GM11168 (cell line): ENCODE data around the gene AQP5.

Experiments used
- in situ Hi-C: fragments of 300-500 bp; cut with MboI; formaldehyde crosslinking; loops from one replicate; pipeline ENCODE4 v1.12.0; 2022; ENCODE audit warnings: low sequenced_read_pairs; ENCODE audit not compliant: unreplicated experiment

Gene AQP5

DNA sequence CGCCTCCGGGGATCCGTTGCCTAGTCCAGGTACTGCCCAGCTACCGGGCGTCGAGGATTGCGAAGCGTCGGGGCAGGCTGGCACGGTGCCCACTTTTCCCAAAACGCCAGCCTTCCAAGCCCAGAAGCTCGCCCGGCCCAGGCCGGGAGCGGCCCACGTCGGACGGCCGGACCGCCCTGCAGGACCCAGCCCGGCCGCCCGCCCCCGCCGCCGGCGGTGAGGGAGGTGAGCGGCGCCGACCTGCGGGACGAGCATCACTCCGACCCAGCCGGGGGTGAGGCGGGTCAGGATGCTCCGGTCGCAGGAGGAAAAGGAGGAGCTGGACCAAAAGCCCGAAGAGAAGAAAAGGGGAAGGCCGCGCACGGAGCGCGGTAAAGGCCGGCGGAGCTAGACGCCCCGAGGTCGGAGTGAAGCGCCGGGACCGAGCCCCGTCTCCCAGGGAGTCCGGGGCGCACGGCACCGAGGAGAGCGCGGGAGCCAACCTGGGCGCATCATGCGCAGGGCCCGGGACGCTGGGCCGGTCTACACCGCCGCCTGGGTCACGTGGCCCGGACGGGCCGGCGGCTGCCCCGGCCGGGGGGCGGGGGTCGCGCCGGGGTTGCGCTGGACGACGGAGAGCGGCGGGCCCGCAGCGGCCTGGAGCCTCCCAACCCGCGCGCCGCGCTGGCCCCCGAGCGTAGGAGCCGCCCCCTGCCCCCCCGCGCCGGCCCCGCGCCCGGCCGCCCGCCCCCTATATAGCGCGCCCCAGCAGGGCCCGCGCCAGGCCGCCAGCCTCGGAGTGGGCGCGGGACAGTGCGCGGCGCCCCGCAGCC, at the start of gene AQP5:
Gene AQP5, plus strand, starts transcription at position 762 of the 812 bp plus-strand sequence. CDS start 146 bp downstream, outside the sequence.
- in situ Hi-C loops = no loop called here

DNA sequence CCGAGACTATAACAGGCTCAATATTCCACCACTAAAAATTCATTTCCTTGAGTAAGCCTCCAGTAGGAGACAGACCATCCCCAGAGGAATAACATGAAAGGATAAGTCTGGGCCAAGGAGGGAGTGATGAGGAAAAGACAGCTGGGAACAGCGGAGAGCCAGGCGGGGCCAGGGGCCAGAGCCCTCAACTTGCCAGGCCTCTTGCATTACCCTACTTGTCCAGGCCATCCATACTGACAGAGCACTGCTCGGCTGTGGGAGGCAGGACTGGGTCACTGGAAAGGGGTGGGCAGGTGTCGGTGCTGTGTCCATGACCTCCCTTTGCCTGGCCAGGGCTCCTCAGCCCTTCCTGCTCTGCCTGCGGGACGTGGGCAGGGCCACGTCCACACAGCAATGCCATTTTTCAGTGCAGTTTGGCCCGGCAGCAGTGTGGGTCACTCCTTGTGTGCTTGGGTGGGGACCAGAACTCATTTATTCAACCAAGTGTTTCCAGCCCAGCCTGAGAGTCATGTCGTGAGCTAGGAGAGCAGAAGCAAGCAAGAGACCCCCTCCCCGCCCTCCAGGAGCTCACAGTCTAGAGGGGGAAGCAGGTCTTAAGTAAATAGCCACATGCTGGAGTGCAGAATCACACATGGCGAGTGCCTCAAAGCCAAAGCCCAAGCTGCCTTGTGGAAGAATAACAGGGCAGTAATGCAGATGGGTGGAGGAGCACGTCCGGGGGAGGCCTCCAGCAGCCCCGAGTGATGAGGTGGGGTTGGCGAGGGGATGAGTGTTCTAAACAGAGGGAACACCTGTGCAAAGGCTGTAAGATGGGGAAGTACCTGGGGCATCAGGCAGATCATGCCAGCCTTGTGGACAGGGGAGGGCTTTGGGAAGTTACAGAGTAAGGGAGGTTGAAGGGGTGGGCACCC, 49.1 kb upstream of the AQP5 start:
- in situ Hi-C loops = no loop called here

DNA sequence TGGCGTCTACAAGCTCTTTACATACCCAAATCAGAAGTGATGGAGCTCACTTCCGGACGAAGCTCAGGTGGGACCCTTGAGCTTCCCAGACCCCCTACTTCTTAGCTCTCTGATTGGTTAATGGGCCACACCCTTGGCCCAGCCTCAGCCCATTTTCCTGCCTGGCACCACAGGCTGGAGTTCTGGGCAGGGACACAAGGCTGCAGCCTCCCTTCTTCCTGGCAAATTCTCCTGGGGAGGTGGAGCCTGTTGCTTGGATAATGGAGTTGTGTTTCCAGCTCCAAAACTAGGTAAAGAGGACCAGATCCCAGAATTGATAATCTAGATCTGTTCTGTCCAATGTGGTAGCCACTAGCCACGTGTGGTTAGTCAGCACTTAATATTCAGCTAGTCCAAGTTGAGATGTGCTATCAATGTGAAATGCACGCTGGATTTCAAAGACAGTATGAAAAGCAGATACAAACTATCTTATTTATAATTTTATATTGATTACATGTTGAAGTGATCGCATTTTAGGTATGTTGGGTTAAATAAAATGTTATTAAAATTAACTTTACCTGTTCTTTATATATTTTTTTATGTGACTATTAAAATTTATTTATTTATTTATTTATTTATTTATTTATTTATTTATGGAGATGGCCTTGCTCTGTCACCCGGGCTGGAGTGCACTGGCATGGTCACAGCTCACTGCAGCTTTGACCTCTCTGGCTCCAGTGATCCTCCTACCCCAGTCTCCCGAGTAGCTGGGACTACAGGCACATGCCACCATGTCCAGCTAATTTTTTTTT, 45.3 kb upstream of the AQP5 start:
- in situ Hi-C loops = no loop called here

DNA sequence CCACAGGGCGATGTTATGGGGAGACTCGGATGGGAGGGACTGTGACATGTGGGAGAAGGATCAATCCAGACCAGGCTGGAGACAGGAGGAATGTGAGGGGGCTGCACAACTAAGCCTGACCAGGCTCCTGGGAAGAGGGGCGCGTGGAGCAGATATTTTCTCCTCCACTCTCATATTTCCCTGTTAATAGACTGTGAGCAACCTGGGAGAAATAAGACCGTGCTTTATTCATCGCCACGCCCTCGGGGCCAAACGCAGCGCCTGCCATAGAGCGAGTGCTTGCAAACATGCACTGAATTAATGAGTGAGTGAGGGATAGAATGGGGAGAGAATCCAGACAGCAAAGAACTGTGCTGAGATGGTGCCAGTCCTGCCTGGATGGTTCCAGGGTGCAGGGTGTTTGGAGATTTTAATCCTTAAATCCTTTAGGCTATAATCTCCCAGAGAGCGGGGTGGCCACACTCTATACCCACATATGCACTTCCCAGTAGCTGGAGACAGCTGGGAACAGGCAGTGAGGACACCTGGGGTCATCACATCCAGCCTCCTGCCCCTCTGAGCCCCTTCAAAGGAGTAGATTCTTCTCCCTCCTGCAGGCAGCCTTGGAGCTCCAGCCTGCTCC, 44.4 kb upstream of the AQP5 start:
- in situ Hi-C loops = no loop called here

DNA sequence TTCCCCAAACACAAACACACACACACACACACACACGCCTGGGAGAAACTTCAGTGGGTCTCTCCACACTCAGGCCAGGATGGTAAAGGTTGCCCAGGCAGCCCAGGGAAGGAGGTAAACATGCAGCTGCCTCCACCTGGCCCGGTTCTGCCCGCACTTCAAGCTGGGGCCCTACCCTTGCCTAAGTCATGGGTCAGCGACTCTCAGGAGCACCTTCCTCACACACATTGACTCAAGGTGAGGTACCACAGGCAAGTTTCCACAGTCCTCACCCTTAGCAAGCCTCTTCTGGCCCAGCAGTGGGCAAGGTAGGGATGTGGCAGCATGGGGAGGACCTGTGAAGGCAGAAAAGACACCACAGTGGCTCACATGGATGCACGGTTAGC, 43.9 kb upstream of the AQP5 start:
- in situ Hi-C loops = no loop called here

DNA sequence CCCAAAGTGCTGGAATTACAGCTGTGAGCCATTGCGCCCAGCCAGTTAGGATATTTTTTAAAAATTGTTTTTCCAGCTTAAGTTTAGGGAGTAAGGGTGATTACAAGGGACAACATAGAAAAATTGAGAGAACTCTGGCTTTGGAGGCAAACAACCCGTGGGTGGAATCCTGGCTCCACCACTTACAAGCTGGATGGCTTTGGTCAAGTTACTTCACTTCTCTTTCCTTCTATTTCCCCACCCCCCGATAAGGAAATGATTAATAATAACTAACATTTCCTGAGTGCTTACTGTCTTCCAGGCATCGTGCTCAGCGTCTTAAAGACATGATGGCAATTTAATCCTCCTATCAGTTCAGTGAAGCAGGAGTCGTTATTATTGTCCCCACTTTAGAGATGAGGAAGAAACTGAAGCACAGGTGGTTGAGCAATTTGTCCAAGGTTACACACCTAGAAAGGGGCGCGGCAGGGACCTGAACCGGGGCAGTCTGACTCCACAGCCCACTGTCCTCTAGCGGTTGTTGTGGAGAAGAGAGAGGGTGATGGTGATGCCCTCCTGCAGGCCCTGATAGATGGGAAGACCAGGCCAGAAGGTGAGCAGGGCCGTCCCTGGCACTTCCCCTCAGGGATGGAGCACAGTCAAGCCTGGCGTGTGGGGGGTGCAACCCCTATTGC, 41.3 kb upstream of the AQP5 start:
- in situ Hi-C loops = no loop called here

DNA sequence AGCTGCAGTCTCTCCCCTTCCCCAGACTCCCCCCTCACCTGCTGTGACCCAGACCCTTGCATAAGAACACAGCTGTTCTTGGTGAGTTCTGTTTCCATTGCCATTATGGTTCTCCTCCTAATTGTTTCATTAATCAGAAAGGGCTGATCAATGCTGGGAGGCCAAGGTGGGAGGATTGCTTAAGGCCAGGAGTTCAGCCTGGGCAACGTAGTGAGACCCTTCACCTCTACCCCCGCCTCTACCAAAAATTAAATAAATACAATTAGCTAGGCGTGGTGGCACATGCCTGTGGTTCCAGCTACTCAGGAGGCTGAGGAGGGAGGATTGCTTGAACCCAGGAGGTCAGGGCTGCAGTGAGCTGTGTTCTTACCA, 40.8 kb upstream of the AQP5 start:
- in situ Hi-C loops = no loop called here

DNA sequence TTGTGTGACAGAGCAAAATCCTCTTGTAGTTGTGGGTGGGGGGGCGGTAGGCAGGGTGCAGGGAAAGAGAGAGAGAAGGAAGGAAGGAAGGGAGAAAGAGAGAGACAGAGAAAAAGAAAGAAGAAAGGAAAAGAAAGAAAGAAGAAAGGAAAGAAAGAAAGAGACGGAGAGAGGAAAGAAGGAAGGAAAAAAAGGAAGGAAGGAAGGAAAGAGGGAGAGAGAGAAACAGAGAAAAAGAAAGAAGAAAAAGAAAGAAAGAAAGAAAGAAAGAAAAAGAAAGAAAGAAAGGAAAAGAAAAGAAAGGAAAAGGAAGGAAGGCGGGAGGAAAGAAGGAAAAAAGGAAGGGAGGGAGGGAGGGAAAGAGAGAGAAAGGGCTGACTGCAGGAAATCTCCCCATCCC, 40.4 kb upstream of the AQP5 start:
- in situ Hi-C loops = no loop called here

DNA sequence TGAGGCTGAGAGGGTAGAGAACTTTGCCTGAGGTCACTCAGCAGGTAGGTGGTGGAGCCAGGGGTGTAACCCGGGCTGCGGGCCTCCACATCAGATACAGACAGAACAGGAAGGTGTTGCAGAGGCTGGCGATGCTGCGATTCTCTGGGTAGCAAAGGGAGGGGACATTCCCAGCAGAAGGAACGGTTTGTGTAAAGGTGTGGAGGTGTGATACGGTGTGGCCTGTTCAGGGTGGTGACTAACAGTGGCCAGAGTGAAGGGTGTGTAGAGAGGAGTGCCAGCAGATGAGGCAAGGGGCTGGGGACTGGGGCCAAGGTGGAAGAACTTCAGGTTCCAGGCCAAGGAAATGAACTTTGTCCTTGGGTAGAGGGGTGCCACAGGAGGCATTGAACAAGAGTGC, 39.7 kb upstream of the AQP5 start:
- in situ Hi-C loops = no loop called here

DNA sequence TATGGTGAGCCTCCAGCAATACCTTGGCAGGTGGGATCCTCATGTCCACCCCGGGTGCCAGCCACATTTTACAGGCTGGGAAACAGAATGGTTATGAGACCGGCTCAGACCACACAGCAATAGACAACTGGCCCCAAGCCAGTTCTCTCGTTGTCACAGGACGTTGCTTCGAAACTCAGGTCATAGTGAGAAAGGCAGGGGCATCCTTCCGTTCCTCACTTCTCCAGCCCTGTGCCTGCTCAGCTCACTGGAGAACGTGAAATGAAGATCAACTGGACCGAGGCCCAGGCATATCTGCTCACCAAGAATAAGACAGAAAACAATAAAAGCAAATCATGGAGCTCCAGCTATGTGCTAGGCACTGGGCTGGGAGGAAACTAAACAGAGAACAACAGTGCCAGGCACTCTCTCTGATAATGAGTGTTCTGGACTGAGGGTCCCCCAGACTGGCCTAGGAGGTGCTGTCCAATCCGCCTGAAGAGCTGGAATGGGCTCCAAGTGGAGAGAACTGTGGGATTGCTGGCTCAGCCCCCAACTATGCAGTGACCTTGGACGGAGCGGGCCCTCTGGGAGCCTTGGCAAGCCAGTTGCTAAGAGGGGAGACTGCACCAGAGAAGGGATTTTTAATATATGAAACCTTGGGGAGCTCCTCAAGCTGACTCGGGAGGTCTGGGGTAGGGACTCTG, 39.2 kb upstream of the AQP5 start:
- in situ Hi-C loops = no loop called here

DNA sequence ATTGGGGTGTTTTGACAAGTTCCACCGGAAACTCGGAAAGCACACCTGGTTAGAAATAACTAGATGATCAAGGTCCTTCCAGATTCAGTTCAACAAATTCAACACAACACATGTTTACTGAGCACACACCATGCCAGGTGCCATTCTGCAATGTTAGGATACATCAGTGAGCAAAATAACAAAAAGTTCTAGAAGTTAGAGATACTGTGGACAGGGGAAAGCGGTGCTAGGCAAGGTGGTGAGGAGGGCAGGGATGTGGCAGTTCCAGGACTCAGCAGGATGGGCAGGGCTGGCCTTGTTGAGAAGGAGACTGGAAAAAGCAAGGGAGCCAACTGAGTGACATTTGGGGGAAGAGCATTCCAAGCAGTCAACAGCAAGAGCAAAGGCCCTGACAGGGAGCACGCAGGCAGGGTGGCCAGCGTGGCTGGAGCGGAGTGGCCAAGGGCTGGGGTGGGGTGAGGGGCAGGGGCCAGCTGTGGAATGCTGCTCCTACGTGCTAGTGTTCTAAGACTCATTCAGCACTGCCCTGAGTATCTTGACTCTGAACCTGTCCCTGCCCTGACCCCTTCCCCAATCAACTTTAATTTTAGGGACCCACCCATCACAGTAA, 38.5 kb upstream of the AQP5 start:
- in situ Hi-C loops = no loop called here

DNA sequence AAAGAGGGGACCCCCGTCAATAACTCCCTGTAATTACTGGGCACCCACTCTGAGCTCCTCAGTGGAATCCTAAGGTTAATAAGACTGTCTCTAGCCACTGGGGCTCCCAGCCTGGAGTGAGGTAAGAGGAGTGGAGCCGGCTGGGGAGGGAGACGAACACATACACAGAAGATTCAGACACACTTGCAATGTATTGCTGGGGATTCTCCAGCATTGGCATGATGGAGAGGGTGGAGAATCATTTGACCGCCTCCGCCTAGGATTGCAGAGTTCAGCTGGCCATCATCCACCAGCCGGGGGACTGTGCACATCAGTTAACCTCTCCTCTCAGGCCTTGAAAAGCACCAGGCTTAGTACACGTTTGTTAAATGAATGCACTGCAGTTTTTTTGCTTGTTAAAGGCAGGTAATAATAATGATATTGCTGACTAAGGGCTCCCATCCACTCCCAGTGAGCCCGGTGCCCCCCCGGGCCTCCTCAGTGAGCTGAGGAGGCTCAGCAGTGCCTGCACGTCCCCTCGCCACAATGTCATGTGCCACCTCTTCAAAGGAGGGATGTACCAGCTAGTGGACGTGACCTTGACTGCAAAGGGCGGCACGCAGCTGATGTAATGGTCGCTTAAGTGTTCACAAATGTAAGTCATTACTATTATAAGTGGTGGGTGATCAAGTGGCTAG, 37.7 kb upstream of the AQP5 start:
- in situ Hi-C loops = no loop called here

DNA sequence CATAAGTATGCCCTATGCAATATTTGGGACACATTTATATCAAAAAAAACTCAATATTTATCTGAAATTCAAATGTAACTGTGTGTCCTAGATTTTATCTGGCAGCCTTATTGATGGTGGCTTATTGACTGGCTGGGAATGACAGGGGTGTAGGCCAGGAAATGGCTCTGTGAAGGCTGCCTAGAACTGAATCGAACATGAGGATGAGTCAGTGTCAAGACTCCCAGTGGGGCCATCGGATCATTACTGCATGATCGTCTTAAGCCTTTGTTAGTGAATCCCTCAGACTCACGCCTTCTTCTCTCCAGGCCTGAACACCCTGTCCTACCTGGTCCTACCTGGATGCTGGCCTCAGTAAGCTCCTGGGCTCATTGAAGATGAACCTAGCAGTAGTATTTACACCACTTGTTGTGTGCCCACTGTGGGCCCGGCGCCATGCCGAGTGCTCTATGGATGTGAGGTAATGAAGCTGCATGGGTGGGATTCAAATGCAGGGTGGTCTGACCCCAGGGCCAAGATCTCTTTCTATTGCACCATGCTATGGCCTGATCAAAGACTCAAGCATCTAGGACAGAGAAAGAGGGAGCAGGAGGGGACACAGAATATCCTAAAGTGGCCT, 36.9 kb upstream of the AQP5 start:
- in situ Hi-C loops = no loop called here

DNA sequence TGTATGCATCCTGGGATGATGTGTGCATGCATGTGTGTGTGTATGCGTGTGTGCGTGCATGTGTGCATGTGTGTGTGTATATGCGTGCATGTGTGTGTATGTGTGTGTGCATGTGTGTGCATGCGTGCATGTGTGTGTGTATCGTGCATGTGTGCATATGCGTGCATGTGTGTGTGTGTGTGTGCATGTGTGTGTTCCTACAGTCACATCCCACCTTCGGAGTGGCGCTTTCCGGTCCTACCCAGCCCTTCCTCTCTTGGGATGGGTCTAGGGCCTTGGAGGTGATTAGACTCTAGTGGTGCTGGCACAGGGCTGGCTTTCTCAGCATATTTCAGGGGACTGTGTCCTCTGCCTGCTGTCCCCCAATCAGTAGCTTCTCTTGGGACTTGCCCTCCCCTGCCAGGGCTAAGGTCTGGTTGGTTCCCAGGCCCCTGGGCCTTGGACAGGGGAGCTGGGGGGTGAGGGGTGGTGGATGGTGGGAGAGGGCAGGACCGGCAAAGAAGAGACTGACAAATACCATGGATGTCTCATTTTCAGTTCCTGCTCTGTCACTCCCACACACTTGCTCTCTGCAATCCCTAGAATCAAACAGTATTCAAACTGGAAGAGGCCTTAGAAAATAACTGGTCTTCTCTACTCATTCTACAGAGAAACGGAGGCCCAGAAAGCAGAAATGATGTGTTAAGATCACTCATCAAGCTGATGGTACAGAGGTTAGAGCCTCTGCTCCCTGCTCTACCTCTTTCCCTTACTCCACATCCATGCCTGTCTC, 36.1 kb upstream of the AQP5 start:
- in situ Hi-C loops = no loop called here

DNA sequence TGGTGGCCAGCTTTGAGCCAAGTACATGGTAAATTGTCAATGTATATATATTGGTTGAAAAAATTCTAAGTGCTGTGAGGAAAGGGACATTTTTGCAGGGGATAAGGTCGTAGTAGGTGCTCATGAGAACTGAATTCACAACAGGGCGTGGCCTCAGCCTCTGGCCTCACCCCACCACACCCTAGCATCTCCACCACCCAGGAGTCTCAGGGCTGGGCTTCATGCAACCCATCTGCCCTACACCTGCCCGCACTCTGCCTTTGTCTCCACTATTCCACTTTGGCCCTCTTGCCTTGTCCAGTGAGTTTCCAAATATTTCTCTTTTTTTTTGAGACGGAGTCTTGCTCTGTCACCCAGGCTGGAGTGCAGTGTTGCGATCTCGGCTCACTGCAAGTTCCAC, 33.2 kb upstream of the AQP5 start:
- in situ Hi-C loops = no loop called here

DNA sequence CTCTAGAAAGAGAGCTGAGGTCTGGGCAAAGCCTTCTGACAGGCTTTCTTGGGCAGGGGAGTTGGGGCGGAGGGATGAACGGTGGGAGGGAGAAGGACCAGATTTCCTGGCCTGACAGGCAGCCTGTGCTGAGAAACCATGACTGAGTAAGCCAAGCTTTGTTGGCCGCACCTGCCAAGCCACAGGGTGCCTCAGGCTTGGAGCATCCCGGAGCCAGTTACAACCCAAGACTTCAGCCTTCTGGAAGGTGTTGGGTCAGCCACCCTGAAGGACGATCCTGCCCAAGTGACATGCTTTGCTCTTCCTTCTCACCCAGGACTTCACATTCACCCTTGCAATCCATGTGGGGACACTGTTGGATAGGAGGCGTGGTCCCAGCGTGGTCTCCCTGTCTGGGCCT, 32.1 kb upstream of the AQP5 start:
- in situ Hi-C loops = no loop called here
